IPS DF 6.9 (cell line): ENCODE measurements around the gene CASQ1.

Experiments
- DNase-seq: peaks from one replicate; pipeline ENCODE4 v3.0.0-alpha.2; 2013; ENCODE audit warnings: low read depth, low spot score
- H3K27ac ChIP-seq: one replicate; pipeline ENCODE4 v1.5.1; 2013; ENCODE audit warnings: low read length, control low read depth
- H3K27me3 ChIP-seq: 2 replicates; pipeline ENCODE4 v1.6.1; 2013; ENCODE audit warnings: mild to moderate bottlenecking, low read length; ENCODE audit not compliant: control insufficient read depth, insufficient read depth
- H3K36me3 ChIP-seq: 2 replicates; pipeline ENCODE4 v1.6.1; 2013; ENCODE audit warnings: low read length; ENCODE audit not compliant: control insufficient read depth, insufficient read depth
- H3K4me1 ChIP-seq: 2 replicates; pipeline ENCODE4 v1.6.1; 2013; ENCODE audit warnings: low read length; ENCODE audit not compliant: control insufficient read depth, insufficient read depth
- H3K4me3 ChIP-seq: 2 replicates; pipeline ENCODE4 v1.5.1; 2013; ENCODE audit warnings: mild to moderate bottlenecking, low read length
- H3K9me3 ChIP-seq: 2 replicates; pipeline ENCODE4 v1.6.1; 2013; ENCODE audit warnings: low read length, inconsistent platforms; ENCODE audit not compliant: control insufficient read depth, insufficient read depth
- WGBS: extraction: QIAGEN DNeasy Blood & Tissue Kit; methylation state at CpG from one replicate; pipeline ENCODE4 v1.1.7; 2013; ENCODE audit warnings: mixed read lengths, missing lambda C conversion rate; ENCODE audit not compliant: insufficient read length, insufficient coverage; 5-methylcytosine and 5-hydroxymethylcytosine counted together

CASQ1 gene

DNA sequence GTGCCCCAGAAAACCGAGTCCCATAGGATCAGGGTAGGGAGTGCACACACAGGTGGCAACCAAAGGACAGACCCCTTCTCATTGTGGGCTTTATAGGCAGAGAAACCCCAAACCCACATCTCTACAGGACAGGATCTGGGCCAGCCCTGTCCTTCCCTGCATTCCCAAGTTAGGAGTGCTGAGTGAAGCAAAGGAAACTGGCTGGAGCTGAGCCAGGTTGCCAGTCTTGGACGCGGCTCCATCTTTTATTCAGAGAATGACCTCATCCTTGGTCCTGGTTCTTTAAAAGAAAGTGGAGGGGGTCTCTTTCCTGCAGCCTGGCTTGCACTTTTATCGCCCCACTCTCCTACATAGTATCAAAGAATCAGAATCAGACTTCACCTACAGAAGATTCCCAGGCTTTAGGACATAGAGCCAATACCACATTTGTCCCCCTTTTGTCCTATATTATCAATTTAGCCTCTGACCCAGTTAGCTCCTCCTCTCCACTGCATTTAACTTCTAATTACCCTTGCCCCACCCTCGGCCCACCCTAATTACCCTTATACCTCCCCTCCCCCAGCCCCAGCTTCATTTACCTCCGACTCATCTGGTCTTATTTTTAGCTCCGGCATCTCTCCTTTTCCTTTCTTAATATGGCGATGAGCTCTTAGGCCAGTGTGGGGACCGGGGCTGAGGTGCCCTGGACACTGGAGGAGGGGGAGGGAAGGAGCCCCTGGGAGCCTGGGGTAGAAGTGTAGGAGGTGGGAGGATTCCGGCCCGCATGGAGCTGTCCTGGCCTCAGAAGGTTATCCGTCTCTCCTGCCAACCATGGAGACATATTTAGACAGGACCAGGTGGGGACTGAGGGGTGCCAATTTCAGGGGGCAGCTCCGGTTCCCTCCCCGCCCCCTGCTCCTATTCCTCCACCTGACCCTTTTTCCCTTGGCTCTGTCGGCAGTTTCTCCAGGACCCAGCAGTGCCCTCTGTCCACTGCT is at the start of gene CASQ1:
Gene CASQ1, plus strand, starts transcription at position 927 of the 977 bp plus-strand sequence. CDS start 177 bp downstream, outside the sequence.
- WGBS, result no CpG with 5 or more reads among the region's 15 CpGs
- H3K36me3 ChIP-seq, result no peaks in the 10 kb centered on the region
- no peak for DNase-seq

GRCh38 chr1:160143695-160144094 is 46.7 kb upstream of the CASQ1 start:
- Histone ChIP-seq H3K4me1 (no peaks in the 10 kb centered on the region), H3K27me3 (no peaks in the 10 kb centered on the region), H3K9me3 (no peaks in the 10 kb centered on the region), H3K27ac (no peak overlapping the region), H3K4me3 (no peak overlapping the region), H3K36me3 (no peaks in the 10 kb centered on the region)
- no peak for DNase-seq
- WGBS, result no CpG with 5 or more reads among the region's 1 CpG

More for the DNA sequence above, at the start of gene CASQ1:
- H3K9me3 ChIP-seq, result no peaks in the 10 kb centered on the region
- no peak within 1 kb of the TSS for H3K4me3 ChIP-seq
- no peak within 1 kb of the TSS for H3K27ac ChIP-seq
- peaks cover 13% of the 10 kb centered on the region for H3K4me1 ChIP-seq
- H3K27me3 ChIP-seq, result no peaks in the 10 kb centered on the region

GRCh38 chr1:160144921-160145320 is 45.5 kb upstream of the CASQ1 start:
- H3K27ac ChIP-seq, result no peak overlapping the region
- WGBS, result no CpG with 5 or more reads among the region's 4 CpGs
- DNase-seq, result no peak
- H3K9me3 ChIP-seq, result no peaks in the 10 kb centered on the region
- H3K36me3 ChIP-seq, result no peaks in the 10 kb centered on the region
- no peaks in the 10 kb centered on the region for H3K4me1 ChIP-seq
- H3K27me3 ChIP-seq, result no peaks in the 10 kb centered on the region
- no peak overlapping the region for H3K4me3 ChIP-seq

GRCh38 chr1:160146107-160146506 is 44.3 kb upstream of the CASQ1 start:
- H3K4me3 ChIP-seq, result no peak overlapping the region
- no peaks in the 10 kb centered on the region for H3K27me3 ChIP-seq
- H3K4me1 ChIP-seq, result no peaks in the 10 kb centered on the region
- no peak for DNase-seq
- H3K36me3 ChIP-seq, result no peaks in the 10 kb centered on the region
- no CpG with 5 or more reads among the region's 14 CpGs for WGBS
- H3K27ac ChIP-seq, result no peak overlapping the region
- no peaks in the 10 kb centered on the region for H3K9me3 ChIP-seq

DNA sequence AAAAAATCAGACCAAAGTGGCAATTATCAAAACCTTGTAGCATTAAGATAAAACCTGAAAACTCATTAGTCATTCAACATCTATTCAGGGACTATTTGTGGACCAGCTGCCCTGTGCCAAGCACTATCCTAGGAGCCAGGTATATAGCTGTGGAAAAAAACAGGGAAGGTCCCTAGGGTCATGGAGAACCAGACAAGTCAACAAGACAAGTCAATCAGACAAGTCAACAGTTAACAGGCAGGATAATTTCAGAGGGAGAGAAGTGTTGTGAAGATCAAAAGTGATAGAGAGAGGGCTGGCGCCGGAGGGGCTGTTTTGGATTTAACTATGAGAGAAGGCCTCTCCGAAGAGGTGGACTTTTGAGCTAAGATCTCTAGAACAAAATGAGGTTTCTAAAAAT is 42.3 kb upstream of the CASQ1 start:
- Histone ChIP-seq H3K4me3 (no peak overlapping the region), H3K36me3 (no peaks in the 10 kb centered on the region), H3K27ac (no peak overlapping the region), H3K4me1 (no peaks in the 10 kb centered on the region), H3K9me3 (no peaks in the 10 kb centered on the region), H3K27me3 (no peaks in the 10 kb centered on the region)
- no peak for DNase-seq
- WGBS, result no CpG with 5 or more reads among the region's 3 CpGs

GRCh38 chr1:160149233-160149632 is 41.1 kb upstream of the CASQ1 start:
- Histone ChIP-seq H3K27me3 (no peaks in the 10 kb centered on the region), H3K4me3 (no peak overlapping the region), H3K9me3 (no peaks in the 10 kb centered on the region), H3K27ac (no peak overlapping the region), H3K36me3 (no peaks in the 10 kb centered on the region), H3K4me1 (no peaks in the 10 kb centered on the region)
- no peak for DNase-seq

GRCh38 chr1:160149716-160150115 is 40.7 kb upstream of the CASQ1 start:
- H3K4me3 ChIP-seq, result no peak overlapping the region
- no CpG with 5 or more reads among the region's 2 CpGs for WGBS

GRCh38 chr1:160151303-160151702 is 39.1 kb upstream of the CASQ1 start, which contains the start of gene ATP1A4:
Gene ATP1A4, plus strand, starts transcription at chr1:160151603. Its CDS starts 438 bp downstream, at chr1:160152041.
- no CpG with 5 or more reads among the region's 6 CpGs for WGBS
- Histone ChIP-seq H3K9me3 (no peaks in the 10 kb centered on the region), H3K27me3 (no peaks in the 10 kb centered on the region), H3K36me3 (no peaks in the 10 kb centered on the region), H3K4me3 (no peak within 1 kb of the TSS), H3K4me1 (no peaks in the 10 kb centered on the region), H3K27ac (no peak within 1 kb of the TSS)
- DNase-seq, result no peak

More at GRCh38 chr1:160149716-160150115, 40.7 kb upstream of the CASQ1 start:
- Histone ChIP-seq H3K36me3 (no peaks in the 10 kb centered on the region), H3K27me3 (no peaks in the 10 kb centered on the region), H3K27ac (no peak overlapping the region), H3K9me3 (no peaks in the 10 kb centered on the region), H3K4me1 (no peaks in the 10 kb centered on the region)
- no peak for DNase-seq

- Histone ChIP-seq H3K4me3 (no peak overlapping the region), H3K27ac (no peak overlapping the region), H3K36me3 (no peaks in the 10 kb centered on the region), H3K4me1 (no peaks in the 10 kb centered on the region), H3K9me3 (no peaks in the 10 kb centered on the region), H3K27me3 (no peaks in the 10 kb centered on the region)
- no CpG with 5 or more reads among the region's 3 CpGs for WGBS
- DNase-seq, result no peak
Measured at GRCh38 chr1:160154790-160155189, 35.6 kb upstream of the CASQ1 start.

- DNase-seq, result no peak
- Histone ChIP-seq H3K4me1 (no peaks in the 10 kb centered on the region), H3K27me3 (no peaks in the 10 kb centered on the region), H3K4me3 (no peak overlapping the region), H3K27ac (no peak overlapping the region), H3K36me3 (no peaks in the 10 kb centered on the region), H3K9me3 (no peaks in the 10 kb centered on the region)
- no CpG with 5 or more reads among the region's 5 CpGs for whole genome bisulfite sequencing
Measured at GRCh38 chr1:160156361-160156760, 34.0 kb upstream of the CASQ1 start.
